ENCODE data around the gene CINP. TPM values are rescaled to one million over a fixed set of nuclear protein-coding genes. Genes with fewer than 3 reads are reported as not detected.

Gene CINP
- total RNA-seq, 1 experiment from 2014 or later, result 76.9 TPM

DNA sequence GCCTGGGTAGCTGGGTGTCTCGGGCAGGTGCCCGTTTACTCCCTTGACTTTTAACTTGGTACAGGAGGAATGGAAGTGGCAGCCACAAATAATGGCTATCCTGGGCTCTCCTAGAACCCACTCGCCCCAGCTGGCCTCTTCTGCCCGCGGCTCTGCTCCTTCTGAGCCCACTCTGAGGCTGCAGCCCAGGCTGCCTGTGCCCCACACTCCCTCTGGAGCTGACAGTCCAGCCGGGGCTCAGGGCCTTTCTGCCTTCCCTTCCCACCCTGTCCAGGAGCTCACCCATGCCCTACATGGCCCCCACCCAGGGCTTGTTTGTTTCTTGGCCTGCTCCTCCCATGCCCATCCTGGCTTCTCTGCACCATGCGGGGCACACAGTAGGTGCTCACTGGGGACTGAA lies 27.5 kb downstream of the CINP start:
- no peak overlapping the region for H3K4me3 ChIP-seq (ENCODE audit: low read length)
- no peaks in the 10 kb centered on the region for H3K79me2 ChIP-seq (ENCODE audit: low read length)
- H3F3A ChIP-seq (ENCODE audit: low read length, unreplicated experiment), result no peaks in the 10 kb centered on the region
- DNase-seq (no peak), ATAC-seq (no peak)
- H3K27me3 ChIP-seq (ENCODE audit: low read length), result no peaks in the 10 kb centered on the region
- no TSS peak for BruUV-seq (replicated peaks)
- no peak overlapping the region for H2AFZ ChIP-seq (ENCODE audit: low read length)
- POLR2A ChIA-PET (ENCODE audit: unreplicated experiment), result no interaction called here
- CTCF ChIA-PET, result no interaction called here
- TF ChIP-seq EZH2 (IDR thresholded peaks at IDR 0.05; ENCODE audit: low read length, unreplicated experiment) (no peak), EZH2phosphoT487 (IDR thresholded peaks at IDR 0.05; ENCODE audit: borderline replicate concordance, low read length) (no peak)
- TF ChIP-seq, protein P1, sequence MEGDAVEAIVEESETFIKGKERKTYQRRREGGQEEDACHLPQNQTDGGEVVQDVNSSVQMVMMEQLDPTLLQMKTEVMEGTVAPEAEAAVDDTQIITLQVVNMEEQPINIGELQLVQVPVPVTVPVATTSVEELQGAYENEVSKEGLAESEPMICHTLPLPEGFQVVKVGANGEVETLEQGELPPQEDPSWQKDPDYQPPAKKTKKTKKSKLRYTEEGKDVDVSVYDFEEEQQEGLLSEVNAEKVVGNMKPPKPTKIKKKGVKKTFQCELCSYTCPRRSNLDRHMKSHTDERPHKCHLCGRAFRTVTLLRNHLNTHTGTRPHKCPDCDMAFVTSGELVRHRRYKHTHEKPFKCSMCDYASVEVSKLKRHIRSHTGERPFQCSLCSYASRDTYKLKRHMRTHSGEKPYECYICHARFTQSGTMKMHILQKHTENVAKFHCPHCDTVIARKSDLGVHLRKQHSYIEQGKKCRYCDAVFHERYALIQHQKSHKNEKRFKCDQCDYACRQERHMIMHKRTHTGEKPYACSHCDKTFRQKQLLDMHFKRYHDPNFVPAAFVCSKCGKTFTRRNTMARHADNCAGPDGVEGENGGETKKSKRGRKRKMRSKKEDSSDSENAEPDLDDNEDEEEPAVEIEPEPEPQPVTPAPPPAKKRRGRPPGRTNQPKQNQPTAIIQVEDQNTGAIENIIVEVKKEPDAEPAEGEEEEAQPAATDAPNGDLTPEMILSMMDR (conservative IDR thresholded peaks at IDR 0.05; ENCODE audit: low read depth, low read length), result no peak
- no peak overlapping the region for H3K4me2 ChIP-seq (ENCODE audit: low read length)
- H3K27ac ChIP-seq (ENCODE audit: low read length), result no peak overlapping the region
- H3K9me3 ChIP-seq (ENCODE audit: low read length), result no peaks in the 10 kb centered on the region
- no peaks in the 10 kb centered on the region for H4K20me1 ChIP-seq (ENCODE audit: low read length)
- H3K4me1 ChIP-seq (ENCODE audit: insufficient read depth, low read length), result no peaks in the 10 kb centered on the region
- H3K9ac ChIP-seq (ENCODE audit: low read length), result no peak overlapping the region
- intact Hi-C loops (cut with micrococcal nuclease), result no loop called here
- no peaks in the 10 kb centered on the region for H3K9me2 ChIP-seq (replicated peaks; ENCODE audit: low read length)
- H3K36me3 ChIP-seq (ENCODE audit: low read depth, low read length), result peaks cover 16% of the 10 kb centered on the region

DNA sequence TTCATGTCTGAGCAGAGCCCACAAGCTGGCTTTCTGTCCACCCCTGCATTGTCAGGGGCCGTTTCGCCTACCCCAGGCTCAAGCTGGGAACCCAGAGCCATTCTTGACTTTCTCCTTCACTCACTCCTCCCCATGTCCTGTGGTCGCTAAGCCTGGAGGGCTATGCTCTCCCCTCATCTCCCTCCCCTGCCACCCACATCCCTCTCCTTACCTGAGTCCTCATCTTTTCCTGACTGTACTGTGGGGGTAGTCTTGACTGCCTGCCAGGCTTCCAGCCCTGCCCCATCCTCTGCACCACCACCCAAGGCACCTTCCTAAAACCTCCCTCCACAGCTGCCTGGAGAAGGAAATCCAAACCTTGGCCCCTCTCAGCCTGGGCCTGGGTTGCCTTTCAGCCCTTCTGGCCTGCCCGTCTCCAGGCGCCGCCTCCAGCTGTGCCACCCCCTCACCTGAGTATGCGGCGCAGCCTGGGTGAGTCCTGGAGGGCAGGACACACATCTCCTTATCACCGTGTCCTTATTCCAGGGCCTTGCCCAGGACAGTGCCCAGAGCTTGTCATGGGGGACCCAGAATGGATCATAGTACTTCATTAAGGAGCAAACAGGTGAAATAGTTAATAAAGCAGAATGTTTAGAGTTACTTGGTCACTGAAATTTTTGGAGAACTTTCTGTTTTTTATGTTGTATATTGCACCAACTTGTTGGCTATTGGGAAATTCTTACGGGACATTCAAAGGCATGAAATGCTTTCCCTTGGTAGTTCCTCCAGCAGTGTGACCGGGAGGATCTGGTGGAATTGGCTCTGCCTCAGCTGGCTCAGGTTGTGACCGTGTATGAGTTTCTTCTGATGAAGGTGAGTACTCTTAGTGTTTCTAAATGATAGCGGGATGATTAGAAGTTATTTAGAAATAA lies 28.6 kb downstream of the CINP start:
- H3K36me3 ChIP-seq (ENCODE audit: low read depth, low read length), result peaks cover 14% of the 10 kb centered on the region
- no peaks in the 10 kb centered on the region for H3K9me3 ChIP-seq (ENCODE audit: low read length)
- no peaks in the 10 kb centered on the region for H3F3A ChIP-seq (ENCODE audit: low read length, unreplicated experiment)
- no peaks in the 10 kb centered on the region for H3K4me1 ChIP-seq (ENCODE audit: insufficient read depth, low read length)
- intact Hi-C loops (cut with micrococcal nuclease), result no loop called here
- H4K20me1 ChIP-seq (ENCODE audit: low read length), result no peaks in the 10 kb centered on the region
- H3K4me2 ChIP-seq (ENCODE audit: low read length), result no peak overlapping the region
- POLR2A ChIA-PET (ENCODE audit: unreplicated experiment), result no interaction called here
- no peaks in the 10 kb centered on the region for H3K9me2 ChIP-seq (replicated peaks; ENCODE audit: low read length)
- H2AFZ ChIP-seq (ENCODE audit: low read length), result no peak overlapping the region
- no peaks in the 10 kb centered on the region for H3K27me3 ChIP-seq (ENCODE audit: low read length)
- no TSS peak for BruUV-seq (replicated peaks)
- H3K27ac ChIP-seq (ENCODE audit: low read length), result no peak overlapping the region
- no peaks in the 10 kb centered on the region for H3K79me2 ChIP-seq (ENCODE audit: low read length)
- ATAC-seq (no peak), DNase-seq (no peak)
- CTCF ChIA-PET, result no interaction called here
- TF ChIP-seq EZH2phosphoT487 (IDR thresholded peaks at IDR 0.05; ENCODE audit: borderline replicate concordance, low read length) (no peak), EZH2 (IDR thresholded peaks at IDR 0.05; ENCODE audit: low read length, unreplicated experiment) (no peak)
- TF ChIP-seq, protein P1 (conservative IDR thresholded peaks at IDR 0.05; ENCODE audit: low read depth, low read length), result no peak
- H3K9ac ChIP-seq (ENCODE audit: low read length), result no peak overlapping the region
- no peak overlapping the region for H3K4me3 ChIP-seq (ENCODE audit: low read length)

DNA sequence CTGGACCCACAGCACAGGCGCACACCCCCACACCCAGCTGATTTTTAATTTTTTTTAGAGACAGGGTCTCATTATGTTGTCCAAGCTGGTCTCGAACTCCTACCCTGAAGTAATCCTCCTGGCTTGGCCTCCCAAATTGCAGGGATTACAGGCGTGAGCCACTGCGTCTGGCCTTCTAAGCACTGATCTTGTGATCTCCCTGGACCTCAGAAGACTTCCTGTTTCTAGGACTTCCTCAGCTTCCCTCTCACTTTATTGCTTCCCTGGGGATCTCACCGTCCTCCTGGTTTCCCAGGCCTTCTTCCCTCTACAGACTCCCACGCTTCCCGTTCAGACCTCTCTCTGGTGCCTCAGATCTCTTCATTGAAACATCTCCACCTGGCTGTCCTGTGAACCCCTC lies 29.3 kb downstream of the CINP start:
- H2AFZ ChIP-seq (ENCODE audit: low read length), result no peak overlapping the region
- no peaks in the 10 kb centered on the region for H3K79me2 ChIP-seq (ENCODE audit: low read length)
- no peak overlapping the region for H3K27ac ChIP-seq (ENCODE audit: low read length)
- ATAC-seq (no peak), DNase-seq (no peak)
- H3K4me3 ChIP-seq (ENCODE audit: low read length), result no peak overlapping the region
- no peaks in the 10 kb centered on the region for H3K9me2 ChIP-seq (replicated peaks; ENCODE audit: low read length)
- intact Hi-C loops (cut with micrococcal nuclease), result no loop called here
- H3K9ac ChIP-seq (ENCODE audit: low read length), result no peak overlapping the region
- ChIA-PET CTCF (no interaction called here), POLR2A (ENCODE audit: unreplicated experiment) (no interaction called here)
- no peaks in the 10 kb centered on the region for H4K20me1 ChIP-seq (ENCODE audit: low read length)
- H3K36me3 ChIP-seq (ENCODE audit: low read depth, low read length), result peaks cover 10% of the 10 kb centered on the region; the same call in 1 of the 2 replicates
- H3K9me3 ChIP-seq (ENCODE audit: low read length), result no peaks in the 10 kb centered on the region
- no peaks in the 10 kb centered on the region for H3F3A ChIP-seq (ENCODE audit: low read length, unreplicated experiment)
- H3K4me1 ChIP-seq (ENCODE audit: insufficient read depth, low read length), result no peaks in the 10 kb centered on the region
- no peak overlapping the region for H3K4me2 ChIP-seq (ENCODE audit: low read length)
- TF ChIP-seq EZH2 (IDR thresholded peaks at IDR 0.05; ENCODE audit: low read length, unreplicated experiment) (no peak), EZH2phosphoT487 (IDR thresholded peaks at IDR 0.05; ENCODE audit: borderline replicate concordance, low read length) (no peak)
- TF ChIP-seq, protein P1 (conservative IDR thresholded peaks at IDR 0.05; ENCODE audit: low read depth, low read length), result no peak
- BruUV-seq (replicated peaks), result no TSS peak
- no peaks in the 10 kb centered on the region for H3K27me3 ChIP-seq (ENCODE audit: low read length)
